NCI-H1417 treated with DMSO at 0.1 percent for 48 hours (cell line): ENCODE results near the gene HNF1A.
"Not testable (repeated sequence)": the region's sequence is repeated elsewhere in the genome, so short reads cannot be mapped to it uniquely, and the experiment has no call there.

Experiments used
- DNase-seq: peaks from one replicate; lab custom pipeline; 2025; lab: John Stamatoyannopoulos, UW

Gene HNF1A

GRCh38 chr12:121011820-121012219 is 33.5 kb downstream of the HNF1A start:
- DNase-seq: no peak

GRCh38 chr12:121013715-121014114 is 35.4 kb downstream of the HNF1A start:
- no peak for DNase-seq

DNA sequence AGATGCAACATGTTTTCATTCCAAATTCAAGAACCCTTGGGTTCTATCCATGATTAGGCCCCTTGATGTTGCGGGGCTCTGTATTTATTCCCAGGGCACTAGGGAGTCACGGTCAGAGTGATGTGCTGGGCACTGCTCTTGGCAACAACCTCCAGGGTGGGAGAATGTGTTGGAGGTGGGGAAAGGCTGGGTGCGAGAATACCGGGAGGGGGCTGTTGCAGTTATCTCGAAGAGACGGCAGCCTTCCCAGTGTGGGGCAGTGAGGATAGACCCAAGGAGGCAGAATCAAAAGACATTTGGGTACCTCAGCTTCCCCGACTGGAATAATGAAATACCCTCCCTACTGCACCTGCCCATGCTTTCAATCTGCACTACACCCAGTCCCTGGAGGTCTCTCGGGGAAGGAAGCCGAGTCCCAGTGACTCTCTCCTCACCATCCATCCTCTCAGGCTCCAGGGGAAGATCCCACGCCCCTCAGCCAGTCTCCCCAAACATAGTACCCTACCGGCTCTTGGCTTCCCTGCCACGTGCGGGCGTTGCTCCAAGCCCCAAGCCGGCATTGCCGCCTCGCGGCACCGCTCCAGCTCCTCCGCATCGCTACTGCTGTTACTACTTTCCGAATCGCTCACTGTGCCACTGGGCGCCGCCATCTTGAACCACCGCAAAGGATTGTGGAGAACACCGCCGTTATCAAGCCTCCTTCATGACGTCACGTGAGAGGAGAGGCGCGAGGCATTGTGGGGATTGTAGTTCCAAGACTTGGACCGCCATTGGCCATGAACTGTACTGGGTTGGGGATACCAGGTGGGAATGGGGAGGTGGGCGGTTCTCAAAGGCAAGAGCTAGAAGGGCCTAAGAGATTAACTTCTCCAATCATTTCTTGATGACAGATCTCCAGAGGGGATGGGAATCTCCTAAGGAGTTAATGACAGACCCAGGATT is 37.8 kb downstream of the HNF1A start, which contains the start of gene C12orf43:
Gene C12orf43 (minus strand): TSS at position 663 of the 942 bp plus-strand sequence. CDS start 13 bp downstream, at position 650.
- DNase-seq: peak; percentile 56

- no peak for DNase-seq
Measured at GRCh38 chr12:121017966-121018491, 39.7 kb downstream of the HNF1A start.

- DNase-seq: no peak
Measured at GRCh38 chr12:121018860-121019617, 40.7 kb downstream of the HNF1A start.

GRCh38 chr12:121021754-121022153 is 43.4 kb downstream of the HNF1A start:
- DNase-seq: no peak

GRCh38 chr12:121022713-121023112 is 44.4 kb downstream of the HNF1A start:
- no peak for DNase-seq

GRCh38 chr12:121023799-121024198 is 45.5 kb downstream of the HNF1A start:
- DNase-seq: no peak

DNA sequence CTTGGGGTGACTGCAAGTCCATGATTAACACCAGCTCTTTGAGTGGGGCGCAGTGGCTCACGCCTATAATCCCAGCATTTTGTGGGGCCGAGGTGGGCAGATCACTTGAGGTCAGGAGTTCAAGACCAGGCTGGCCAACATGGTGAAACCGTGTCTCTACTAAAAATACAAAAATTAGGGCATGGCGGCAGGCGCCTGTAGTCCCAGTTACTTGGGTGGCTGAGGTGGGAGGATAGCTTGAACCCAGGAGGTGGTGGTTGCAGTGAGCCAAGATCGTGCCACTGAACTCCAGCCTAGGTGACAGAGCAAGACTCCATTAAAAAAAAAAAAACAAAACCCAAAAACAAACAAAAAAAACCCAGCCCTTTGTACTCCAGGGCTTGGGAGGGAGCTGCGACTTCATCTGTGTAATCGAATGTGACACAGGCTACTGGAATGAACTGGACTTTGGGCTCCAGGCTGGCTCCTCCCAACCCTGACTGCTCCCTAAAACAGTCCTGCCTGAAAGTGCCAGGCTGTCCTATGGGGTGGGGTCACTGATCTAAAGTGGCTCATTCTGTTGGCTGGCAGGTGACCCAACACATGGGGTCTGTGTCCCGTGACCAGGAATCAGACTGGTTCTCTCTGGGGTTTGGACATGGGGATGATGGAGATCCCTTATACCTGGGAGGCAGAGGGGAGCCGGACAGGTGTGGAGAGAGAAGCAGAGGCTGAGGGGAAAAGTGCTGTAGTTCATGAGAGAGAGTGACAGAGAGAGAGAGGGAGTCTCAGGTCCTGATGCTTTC is 47.3 kb downstream of the HNF1A start:
- DNase-seq: no peak

DNA sequence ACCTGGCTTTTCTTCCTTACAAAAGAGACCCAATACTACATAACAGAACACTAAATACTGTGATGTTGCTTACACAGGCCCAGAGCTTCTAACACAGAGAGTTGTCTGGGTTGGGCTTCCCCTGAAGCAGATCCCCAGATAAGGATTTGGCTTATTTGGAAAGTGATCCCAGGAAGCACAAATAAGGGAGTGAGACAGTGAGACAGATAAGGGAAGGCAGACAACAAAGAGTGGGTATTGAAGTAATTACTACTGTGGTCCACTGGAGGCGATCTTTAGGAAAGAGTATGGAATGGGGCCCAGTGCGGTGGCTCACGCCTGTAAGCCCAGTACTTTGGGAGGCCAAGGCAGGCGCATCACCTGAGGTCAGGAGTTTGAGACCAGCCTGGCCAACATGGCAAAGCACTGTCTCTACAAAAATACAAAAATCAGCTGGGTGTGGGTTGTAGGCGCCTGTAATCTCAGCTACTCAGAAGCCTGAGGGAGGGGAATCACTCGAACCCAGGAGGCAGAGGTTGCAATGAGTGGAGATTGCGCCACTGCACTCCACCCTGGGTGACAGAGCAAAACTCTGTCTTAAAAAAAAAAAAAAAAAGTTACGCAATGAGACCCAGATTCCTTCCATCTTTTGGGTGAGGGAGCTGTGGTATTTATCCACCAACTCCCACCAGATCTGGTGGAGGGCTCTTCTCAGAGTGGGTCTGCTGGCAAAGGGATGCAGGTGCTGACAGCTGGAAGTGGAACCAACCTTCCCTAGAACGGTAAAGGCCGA is 48.1 kb downstream of the HNF1A start:
- DNase-seq: no peak

- DNase-seq: no peak
Measured at GRCh38 chr12:121030576-121031212, 52.4 kb downstream of the HNF1A start.

DNA sequence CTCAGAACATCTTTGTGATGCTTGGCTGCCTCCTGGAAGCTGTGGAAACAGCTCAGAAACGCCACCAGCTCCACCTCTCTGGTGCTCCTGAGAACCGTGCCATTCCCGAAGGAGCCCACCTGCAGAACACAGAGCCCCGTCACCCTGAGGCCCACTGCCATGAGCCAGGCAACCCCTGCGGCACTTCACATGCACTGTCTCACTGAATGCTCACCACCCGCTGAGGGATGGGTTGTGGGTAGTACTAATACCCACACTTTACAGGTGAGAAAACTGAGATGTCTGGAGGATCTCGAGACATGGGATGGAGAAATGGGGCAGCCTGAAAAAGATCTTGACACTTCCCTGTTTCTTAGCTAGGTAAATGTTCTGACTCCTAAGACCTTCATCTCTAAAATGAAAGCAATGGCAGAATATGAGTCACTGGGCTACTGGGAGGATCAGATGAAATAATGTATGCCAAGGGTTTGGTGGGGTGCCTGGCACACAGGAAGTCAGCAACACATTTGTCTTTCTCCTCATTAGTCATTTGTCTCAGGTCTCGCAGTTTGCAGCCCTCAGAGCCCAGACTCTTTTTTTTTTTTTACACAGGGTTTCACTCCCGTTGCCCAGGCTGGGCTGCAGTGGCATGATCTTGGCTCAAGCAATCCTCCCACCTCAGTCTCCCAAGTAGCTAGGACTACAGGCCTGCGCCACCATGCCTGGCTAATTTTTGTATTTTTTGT is 55.4 kb downstream of the HNF1A start:
- DNase-seq: no peak

DNA sequence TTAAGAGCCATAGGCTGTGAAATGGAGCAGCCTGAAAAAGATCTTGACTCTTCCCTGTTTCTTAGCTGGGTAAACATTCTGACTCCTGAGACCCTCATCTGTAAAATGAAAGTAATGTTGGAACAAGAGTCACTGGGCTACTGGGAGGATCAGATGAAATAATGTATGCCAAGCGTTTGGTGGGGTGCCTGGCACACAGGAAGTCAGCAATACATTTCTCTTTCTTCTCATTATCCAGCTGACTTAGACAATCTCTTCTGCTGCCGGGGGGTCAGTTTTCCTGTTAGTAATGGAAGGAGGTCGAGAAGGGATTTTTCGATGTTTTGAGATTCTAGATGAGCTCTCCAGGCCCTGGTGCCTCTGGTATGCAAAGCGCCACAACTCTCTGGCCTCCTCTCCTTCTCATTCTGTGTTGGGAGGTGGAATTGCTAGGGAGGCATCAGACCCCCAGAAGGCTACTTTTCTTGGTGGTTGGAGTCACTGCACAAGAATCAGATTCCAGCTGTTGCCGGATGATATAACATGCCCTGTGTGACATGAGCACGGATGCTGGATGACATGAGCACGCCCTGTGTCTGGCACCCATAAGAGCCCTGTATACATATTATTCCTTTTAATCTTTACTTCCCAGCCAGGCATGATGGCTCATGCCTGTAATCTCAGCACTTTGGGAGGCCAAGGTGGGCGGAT is 56.4 kb downstream of the HNF1A start:
- no peak for DNase-seq

DNA sequence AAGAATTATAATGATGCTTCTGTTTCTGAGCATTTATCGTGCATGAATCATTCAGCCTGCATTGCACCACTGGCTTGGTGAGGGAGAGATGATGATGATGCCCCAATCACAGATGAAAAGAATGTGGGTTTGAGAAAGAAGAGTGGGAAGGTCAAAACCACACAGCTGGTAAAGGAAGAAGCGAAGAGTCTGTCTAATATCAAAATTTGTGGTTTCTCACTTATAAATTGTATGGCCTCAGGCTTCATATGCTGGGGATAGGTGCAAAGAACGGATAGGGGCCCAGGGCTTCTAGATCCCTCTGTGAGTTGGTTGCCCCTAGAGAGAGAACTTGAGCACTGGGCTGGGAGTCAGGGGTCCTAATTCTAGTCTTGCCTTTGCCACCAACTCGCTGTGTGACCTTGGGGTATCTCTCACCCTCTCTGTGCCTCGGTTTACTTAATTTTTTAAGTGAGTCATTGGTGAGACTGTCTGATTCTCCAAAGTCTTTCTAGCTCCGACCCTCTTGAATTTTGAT is 58.5 kb downstream of the HNF1A start:
- DNase-seq: no peak

DNA sequence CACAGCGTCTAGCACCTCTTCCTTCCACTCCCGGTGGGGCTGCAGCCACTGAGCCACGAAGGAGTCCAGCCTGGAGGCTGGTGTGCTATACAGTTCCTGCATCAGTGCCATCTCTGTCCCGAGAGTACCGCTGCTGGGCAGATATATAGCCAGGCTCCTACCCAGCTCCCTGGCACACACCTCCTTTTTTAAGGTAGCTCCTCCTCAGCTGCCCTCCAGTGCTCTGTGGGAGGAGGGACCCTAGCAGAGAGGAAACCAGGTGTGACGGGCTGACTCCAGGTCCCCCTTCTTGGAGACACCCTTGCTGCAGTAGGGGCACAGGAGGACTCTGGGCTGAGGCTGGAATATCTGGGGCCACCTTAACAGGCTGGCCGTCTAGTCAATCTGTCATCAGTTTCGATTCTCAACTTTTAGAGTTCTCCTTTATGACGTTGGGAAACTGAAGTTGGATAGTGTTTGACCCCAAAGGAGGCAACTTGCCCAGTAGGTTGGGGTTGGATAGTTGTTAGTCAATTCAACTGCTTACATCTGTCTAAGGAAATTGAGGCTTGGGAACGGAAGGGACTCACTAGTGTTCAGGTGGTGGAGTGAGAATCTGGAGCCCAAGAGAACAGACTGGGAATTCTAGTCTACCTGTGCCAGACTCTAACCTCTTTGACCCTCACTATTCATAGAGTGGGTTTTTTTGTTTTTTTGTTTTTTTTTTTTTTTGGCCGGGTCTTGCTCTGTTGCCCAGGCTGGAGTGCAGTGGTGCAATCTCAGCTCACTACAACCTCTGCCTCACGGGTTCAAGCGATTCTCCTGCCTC is 60.7 kb downstream of the HNF1A start, which contains the start of gene OASL:
Gene OASL (minus strand): TSS at position 386 of the 808 bp plus-strand sequence. CDS start 275 bp downstream, at position 111.
- no peak for DNase-seq

DNA sequence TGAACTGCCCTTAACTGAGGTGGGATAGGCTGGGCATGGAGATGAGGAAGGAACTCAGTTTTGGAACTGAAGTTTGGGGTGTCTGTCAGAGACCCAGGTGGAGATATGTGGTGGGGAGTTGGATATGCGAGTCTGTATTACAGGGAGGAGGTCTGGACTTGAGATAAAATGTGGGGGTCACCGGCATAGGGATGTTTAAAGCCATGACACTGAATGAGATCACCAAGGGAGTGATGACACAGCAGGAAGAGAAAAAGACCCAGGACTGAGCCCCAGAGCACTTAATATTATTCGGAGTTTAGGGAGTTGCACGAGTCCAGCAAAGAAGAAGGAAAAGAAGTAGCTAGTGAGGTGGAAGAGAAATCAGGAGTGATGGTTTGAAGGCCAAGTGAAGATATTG is 64.7 kb downstream of the HNF1A start:
- no peak for DNase-seq

DNA sequence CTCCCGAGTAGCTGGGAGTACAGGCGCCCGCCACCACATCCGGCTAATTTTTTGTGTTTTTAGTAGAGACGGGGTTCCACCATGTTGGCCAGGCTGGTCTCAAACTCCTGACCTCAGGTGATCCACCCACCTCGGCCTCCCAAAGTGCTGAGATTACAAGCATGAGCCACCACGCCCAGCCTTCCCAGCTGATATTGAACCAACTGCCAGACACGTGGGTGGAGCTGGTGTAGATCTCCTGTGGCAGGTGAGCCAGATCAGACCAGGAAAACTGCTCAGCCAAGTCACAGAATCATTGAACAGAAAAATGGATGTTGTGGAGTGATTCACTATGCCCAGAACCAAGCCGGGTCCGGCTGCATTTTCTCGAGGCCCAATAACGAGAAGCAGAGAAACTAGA is 69.1 kb downstream of the HNF1A start:
- DNase-seq: not testable (repeated sequence)

DNA sequence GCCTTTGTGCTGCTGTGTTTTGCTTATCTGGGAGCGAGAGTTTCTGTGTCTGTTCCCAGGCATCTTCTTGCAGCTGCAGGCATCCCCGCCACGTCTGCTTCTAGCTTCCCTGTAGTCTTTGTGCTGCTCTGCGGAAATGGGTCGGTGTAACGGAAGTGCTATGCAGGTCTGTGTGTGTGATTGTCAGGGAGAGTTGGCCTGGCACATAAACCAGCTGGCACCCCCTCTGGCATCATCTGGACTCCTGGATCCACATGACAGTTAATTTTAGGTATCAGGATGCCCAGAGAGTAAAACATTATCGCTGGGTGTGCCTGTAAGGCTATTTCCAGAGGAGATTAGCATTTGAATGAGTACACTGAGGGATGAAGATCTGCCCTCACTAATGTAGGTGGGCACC is 70.1 kb downstream of the HNF1A start:
- no peak for DNase-seq
